Measurements from ENCODE around the gene NOTCH1.
"Not testable (repeated sequence)": the region's sequence is repeated elsewhere in the genome, so short reads cannot be mapped to it uniquely, and the experiment has no call there.

- TF ChIP-seq CTCF (conservative IDR thresholded peaks at IDR 0.05); EZH2 (IDR thresholded peaks at IDR 0.05; ENCODE audit: low read depth): not testable (repeated sequence)
Measured at GRCh38 chr9:136559371-136559770, 13.5 kb upstream of the NOTCH1 start.
